Loucy (cell line): ENCODE results near the gene NKX6-2.

Experiments
- EZH2phosphoT487 ChIP-seq: fragments of 200-600 bp; IDR thresholded peaks from 2 replicates; pipeline ENCODE4 v1.6.1; 2018; ENCODE audit warnings: antibody characterized with exemption, mild to moderate bottlenecking, moderate library complexity, borderline replicate concordance
- TF ChIP-seq, protein P1 (sequence below): fragments of 200-600 bp; sonication (generic); conservative IDR thresholded peaks from 2 replicates; pipeline ENCODE4 v1.5.1; 2014; ENCODE audit warnings: mild to moderate bottlenecking, antibody characterized with exemption, low read length

- TF ChIP-seq, protein P1, sequence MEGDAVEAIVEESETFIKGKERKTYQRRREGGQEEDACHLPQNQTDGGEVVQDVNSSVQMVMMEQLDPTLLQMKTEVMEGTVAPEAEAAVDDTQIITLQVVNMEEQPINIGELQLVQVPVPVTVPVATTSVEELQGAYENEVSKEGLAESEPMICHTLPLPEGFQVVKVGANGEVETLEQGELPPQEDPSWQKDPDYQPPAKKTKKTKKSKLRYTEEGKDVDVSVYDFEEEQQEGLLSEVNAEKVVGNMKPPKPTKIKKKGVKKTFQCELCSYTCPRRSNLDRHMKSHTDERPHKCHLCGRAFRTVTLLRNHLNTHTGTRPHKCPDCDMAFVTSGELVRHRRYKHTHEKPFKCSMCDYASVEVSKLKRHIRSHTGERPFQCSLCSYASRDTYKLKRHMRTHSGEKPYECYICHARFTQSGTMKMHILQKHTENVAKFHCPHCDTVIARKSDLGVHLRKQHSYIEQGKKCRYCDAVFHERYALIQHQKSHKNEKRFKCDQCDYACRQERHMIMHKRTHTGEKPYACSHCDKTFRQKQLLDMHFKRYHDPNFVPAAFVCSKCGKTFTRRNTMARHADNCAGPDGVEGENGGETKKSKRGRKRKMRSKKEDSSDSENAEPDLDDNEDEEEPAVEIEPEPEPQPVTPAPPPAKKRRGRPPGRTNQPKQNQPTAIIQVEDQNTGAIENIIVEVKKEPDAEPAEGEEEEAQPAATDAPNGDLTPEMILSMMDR = no peak
- no peak for TF ChIP-seq EZH2phosphoT487
Measured at GRCh38 chr10:132820056-132820455, 34.1 kb upstream of the NKX6-2 start.
